H1 (cell line): Measurements from ENCODE around the gene SENP6. TPM values are rescaled to one million over a fixed set of nuclear protein-coding genes. Genes with fewer than 3 reads are reported as not detected.

Experiments used
- ATF3 ChIP-seq: IDR thresholded peaks from 2 replicates; pipeline ENCODE4 v1.6.1; 2011; ENCODE audit warnings: low read depth, mild to moderate bottlenecking, low read length; ENCODE audit not compliant: insufficient read depth
- CTCF ChIP-seq, 3 experiments: IDR thresholded peaks; 1 replicate in 2 of 3; 2 replicates in 1 of 3; pipeline versions ENCODE4 v1.5.1 to v1.6.1; 2011; ENCODE audit warnings: low read length in 3 of 3, mild to moderate bottlenecking in 3 of 3, inconsistent platforms in 2 of 3, low read depth in 1 of 3, moderate library complexity in 1 of 3; ENCODE audit not compliant: insufficient read depth in 1 of 3; ENCODE audit errors: control extremely low read depth in 1 of 3
- FOSL1 ChIP-seq: IDR thresholded peaks from 2 replicates; pipeline ENCODE4 v1.6.1; 2011; ENCODE audit warnings: mild to moderate bottlenecking, low read depth, low read length, moderate library complexity; ENCODE audit not compliant: insufficient read depth
- KDM4A ChIP-seq: IDR thresholded peaks from one replicate; pipeline ENCODE4 v1.7.1; 2012; ENCODE audit warnings: low read depth, mild to moderate bottlenecking, moderate library complexity, low read length, inconsistent platforms; ENCODE audit not compliant: severe bottlenecking
- KDM5A ChIP-seq: fragments of 200-600 bp; IDR thresholded peaks from 2 replicates; pipeline ENCODE4 v1.7.1; 2012; ENCODE audit warnings: mild to moderate bottlenecking, low read length, inconsistent platforms, mixed read lengths
- TCF12 ChIP-seq: IDR thresholded peaks from 2 replicates; pipeline ENCODE4 v1.6.1; 2011; ENCODE audit warnings: low read depth, mild to moderate bottlenecking, low read length
- TEAD4 ChIP-seq: IDR thresholded peaks from 2 replicates; pipeline ENCODE4 v1.6.1; 2012; ENCODE audit warnings: low read depth, low read length, inconsistent platforms, mixed read lengths
- YY1 ChIP-seq: IDR thresholded peaks from 2 replicates; pipeline ENCODE4 v1.6.1; 2011; ENCODE audit warnings: low read depth, mild to moderate bottlenecking, low read length
- polyA plus RNA-seq, 7 experiments: library from polyadenylated mRNA; depleted of rRNA in 3 of 7; stranded (reverse) in 5 of 7; unstranded in 2 of 7; fragments of >200 nt in 5 of 7; fragments of 200-250 nt in 2 of 7; gene quantifications; 1 replicate in 5 of 7; 2 replicates in 1 of 7; 4 replicates in 1 of 7; pipeline versions ENCODE4 v1.2.1 to v1.2.3, GENCODE V29; 2011 to 2013; ENCODE audit warnings: missing spikeins in 2 of 7, mixed read lengths in 2 of 7
- total RNA-seq: library from RNA; stranded (reverse); fragmentation: NEBNext Ultra II Directional; extraction: Animal tissue kit (Norgen Biotek cat#: 25700); gene quantifications from 2 replicates; pipeline ENCODE4 v1.2.1, GENCODE V29; 2021

Gene SENP6
- total and polyA plus RNA-seq, 2 of the 8 experiments (the other 6 are each of a cell fraction or from before 2014, with no cell fraction given): 13.8 to 103 TPM

DNA sequence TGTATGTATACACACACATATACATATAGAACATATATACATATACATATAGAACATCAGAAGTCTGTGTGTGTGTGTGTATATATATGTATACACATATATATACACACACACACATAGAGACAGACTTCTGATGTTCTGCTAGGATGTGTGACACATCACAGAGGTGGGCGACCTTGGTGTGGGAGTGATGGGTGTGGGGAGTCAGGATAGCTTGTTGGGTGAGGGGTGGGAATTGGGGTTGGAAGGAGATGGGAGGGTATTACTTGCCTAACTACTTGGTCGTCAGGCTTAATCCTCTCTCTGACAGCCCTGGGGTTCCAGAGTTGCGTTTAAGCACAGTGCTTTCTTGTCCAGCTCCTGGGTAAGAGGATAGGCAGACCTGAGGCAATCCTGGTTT is 155.6 kb downstream of the SENP6 start (continued):
- TF ChIP-seq ATF3 (no peak), KDM4A (no peak), KDM5A (no peak), YY1 (no peak), TCF12 (no peak), FOSL1 (no peak), CTCF (IDR thresholded peaks at IDR 0.05; ENCODE audit: control extremely low read depth in 1 of 3, insufficient read depth in 1 of 3, low read depth in 1 of 3, low read length in 3 of 3) (no peak), TEAD4 (no peak)
